ENCODE data around the gene NTM.

NTM gene

DNA sequence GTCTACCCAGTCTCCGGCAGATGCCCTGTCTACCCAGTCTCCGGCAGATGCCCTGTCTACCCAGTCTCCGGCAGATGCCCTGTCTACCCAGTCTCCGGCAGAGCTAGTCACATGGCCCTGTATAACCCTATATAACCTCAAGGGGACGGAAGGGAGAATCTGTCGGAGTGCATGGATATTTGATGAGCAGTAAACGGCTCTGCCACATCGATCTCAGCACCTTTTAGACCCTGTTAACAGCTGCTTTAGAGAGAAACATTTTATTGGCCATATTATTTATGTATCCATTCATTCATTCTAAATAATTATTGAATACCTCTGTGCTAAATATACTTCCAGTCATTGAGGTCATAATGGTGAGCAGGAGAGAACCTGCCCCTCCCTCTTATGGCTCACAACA lies 228.9 kb downstream of the NTM start:
- DNase-seq (ENCODE audit: low read depth, low spot score): no peak

DNA sequence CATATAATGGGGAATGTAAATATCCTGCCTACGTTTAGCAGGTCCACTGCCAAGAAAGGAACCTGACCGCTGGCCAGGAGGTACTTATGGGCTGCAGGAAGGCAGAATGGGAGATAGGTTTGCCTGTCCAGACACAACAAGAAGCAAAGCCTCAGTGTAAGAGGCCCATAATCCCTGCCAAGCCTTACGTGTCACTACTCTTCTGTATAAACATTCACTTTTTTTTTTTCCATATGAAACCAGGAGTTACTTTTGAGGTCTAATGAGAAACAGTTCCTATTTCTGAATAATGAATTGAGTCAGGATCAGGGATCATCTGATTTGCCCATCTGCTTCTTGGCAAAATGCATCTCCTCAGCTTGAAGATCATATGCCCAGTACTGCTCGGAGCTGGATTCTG lies 230.2 kb downstream of the NTM start:
- no peak for DNase-seq (ENCODE audit: low read depth, low spot score)

DNA sequence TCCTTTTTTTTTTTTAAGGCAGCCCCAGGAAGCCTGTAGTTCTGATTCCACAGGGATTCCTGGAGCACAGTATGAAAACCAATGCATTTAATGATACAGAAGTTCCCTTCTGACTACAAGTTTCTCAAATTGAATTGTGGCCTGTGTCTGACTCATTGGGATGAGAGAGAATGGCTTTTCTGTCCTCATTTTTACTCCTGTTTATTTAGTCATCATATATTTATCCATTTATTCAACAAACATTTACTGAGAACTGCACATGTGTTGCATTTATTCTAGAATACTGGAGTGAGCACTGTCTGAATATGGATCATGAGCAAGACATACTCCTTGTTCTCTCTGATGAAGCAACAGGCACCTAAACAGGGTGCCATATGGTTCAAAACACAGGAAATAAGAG lies 231.2 kb downstream of the NTM start:
- DNase-seq (ENCODE audit: low read depth, low spot score): no peak

DNA sequence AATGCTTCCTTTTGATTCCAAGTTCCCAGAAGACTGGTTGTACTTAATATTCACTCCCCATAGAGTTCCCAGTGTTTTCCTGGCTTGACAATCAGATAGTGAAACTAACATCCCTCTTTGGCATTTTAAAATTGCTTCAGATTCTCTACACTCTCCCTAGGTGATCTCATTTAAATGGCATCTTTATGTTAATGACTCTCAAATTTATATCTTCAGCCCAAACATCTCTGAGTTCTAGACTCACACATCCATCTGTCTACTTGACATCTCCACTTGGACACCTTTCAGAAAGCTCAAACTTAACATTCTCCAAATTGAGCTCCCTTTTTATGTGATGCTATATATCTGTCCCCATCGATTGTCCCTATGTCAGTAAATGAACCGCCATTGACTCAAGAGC lies 232.0 kb downstream of the NTM start:
- no peak for DNase-seq (ENCODE audit: low read depth, low spot score)

DNA sequence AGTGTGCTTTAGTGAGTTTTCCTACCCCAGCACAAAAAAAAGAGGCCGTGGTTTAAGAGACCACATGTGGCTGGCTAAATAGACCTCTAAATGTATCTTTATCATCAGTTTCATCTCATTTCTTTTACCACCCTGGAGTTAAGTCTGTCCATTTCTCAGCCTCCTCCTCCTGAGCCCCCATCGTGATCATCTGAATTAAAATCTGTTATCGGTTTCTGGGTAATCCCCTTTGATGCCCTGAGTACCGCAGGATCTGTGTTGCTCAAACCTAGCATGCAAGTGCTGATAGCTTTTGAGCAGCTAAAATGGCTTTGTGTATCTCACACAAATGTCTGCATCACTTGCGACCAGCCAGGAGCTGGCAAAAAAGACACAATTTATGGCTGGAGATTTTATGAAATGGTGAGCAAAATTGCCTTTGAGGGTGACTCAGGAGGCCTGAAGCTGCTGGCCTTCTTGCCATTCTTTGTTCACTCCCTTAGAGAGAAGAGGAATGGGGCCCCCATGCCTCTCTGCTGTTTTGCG lies 236.5 kb downstream of the NTM start:
- no peak for DNase-seq (ENCODE audit: low read depth, low spot score)

DNA sequence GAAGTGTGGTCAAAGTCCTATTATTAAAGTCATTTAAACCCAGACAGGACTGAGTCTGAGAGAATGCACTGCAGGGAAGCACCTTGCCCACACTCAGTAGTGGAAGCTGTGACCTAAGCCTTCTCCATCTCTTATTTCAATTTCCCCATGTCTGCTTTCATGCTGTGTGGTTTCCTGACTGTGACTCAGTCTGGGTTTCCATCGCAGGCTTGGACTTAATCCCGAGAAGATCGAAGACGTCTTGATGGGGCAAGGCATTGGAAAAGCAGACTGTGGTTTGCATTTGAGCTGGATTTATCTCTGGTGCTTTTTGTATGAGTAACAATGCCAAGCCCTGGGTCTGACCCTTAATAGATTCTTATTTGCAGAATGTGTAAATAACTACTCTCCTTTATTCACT lies 238.9 kb downstream of the NTM start:
- no peak for DNase-seq (ENCODE audit: low read depth, low spot score)

DNA sequence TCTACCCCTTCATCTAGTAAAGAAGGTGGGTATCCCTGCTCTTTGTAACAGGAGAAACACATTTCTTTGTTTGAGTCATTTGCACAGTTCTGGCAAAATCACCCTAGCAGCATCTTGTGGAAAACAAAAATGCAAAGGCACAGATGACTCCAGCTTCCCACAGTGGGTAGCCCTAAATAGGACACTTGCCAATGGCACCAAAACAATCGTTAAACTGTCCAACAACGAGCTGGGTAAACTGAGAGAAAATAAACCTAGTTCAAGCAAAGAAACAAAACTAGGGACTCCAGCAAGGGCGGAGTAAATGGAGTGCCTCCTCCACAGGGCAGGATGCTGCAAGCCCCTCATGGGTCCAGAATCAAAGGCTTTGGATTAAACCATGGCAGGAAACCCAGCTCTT lies 239.5 kb downstream of the NTM start:
- no peak for DNase-seq (ENCODE audit: low read depth, low spot score)

DNA sequence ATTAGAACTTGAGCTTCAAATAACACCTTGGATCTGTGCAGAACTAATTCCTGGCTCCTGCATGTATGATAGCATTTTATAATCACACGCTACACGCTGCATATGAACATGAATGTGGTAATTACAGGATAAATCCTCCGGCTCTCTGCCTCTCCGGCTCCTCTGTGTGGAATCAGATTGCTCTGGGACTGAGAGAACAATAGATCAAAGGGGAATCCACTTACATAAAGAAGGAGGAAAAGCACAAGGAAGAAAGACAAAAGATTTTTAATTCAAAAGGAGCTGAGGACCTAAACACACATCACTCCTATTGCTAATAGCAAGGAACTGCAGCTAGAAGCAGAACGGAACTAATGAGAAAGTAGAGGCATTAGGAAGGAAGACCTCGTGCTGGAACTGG lies 240.9 kb downstream of the NTM start:
- DNase-seq (ENCODE audit: low read depth, low spot score): no peak

DNA sequence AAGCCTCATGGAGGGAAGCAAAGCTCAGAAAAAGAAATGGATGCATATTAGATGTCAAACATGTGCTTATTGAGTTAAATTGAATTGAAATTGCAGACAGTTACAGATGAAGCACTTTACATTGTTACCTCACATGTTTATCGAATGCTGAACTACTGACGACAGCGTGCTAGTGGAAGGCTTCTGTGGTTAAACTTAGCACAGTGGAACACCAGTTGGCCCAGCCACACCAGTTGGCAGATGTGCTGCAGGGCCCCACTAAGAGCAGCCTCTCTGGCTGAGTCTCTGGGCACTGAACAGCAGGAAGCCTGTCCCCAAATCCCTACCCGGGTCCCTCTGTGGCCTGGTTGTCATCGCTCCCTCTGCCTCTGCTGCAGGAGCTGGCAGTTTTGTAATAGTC lies 242.1 kb downstream of the NTM start:
- no peak for DNase-seq (ENCODE audit: low read depth, low spot score)

DNA sequence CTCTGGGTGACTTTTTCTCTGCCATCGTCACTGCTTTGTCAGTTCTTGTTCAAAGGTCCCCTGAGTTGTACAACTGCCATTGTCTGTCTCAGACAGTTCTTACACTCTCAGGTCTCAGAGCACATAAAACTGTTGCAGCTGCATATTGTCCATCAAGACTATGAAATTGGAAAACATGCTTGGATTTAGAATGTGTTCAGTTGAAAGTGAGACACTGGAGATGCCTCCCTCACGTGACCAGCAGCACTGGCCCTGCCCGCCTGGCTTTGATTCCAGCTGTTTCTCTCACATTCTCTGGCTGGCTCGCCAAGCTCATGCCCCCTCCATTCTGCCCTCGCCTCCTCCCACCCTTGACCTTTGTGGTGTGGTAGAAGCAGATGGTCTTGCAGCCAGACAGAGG lies 244.2 kb downstream of the NTM start:
- DNase-seq (ENCODE audit: low read depth, low spot score): no peak

DNA sequence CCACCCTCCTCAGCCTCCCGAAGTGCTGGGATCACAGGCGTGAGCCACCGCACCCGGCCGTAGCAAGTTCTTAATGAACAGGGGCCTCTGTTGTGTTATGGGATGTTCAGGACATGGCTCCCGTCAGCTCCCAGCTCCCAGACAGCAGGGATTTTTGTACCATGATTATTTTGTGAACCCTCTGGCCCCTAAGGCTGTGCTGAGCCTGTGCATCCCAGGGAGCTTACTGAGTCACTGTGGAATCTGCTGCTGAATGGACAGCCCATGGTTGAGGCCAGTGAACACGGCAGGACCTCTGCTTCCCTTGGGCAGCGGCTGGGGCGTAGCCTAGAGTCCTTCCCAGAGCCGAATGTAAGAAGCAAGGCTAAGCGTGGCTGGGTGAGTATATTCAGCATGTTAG lies 245.2 kb downstream of the NTM start:
- no peak for DNase-seq (ENCODE audit: low read depth, low spot score)

DNA sequence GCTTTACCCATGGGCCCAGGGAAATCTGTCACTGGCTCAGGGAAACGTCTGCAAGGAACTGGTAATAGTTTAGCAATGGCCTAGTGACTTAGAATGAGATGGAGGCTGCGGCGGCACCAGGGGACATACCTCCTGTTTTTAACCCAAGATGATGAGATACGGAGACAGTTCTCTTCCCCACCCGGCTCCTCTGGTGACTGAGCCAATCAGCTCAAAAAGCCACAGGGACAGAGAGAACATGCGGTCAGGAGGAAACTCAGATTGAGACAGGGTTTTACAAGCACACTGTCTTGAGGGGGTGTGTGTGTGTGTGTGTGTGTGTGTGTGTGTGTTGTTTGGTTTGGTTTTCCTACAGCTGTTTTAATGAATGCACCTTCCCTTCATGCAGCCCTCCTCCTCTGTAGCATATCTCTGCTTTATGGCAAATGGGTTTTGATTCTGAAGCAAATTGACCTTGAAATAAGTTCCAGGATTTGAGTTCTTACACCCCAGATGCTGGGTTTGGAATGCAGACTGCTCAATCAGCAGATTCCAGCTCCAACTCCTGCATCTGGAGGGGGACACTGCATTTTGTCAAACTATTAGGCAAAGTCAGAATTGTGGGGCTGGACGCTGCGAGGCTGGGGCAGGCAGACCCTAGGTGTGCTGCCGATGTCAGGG lies 246.2 kb downstream of the NTM start:
- no peak for DNase-seq (ENCODE audit: low read depth, low spot score)

DNA sequence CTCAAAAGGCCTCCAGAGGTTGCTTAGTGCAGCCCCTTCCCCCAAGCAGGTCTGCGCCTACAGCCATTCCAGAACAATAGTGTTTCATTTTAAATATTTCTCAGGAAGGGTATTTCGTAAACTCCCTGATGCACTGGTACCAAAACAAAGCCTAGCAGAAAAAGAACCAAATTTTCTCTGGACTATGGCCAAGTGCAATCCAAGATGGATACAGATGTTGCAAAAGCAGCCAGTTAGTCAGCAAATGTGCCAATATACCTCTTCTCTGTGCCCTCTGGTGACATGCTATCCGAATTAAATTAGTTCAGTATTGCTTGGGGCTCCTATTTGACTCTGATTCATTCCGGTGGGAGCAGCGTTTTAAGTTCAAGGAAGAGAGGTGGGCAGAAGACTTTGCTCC lies 247.8 kb downstream of the NTM start:
- DNase-seq (ENCODE audit: low read depth, low spot score): no peak

DNA sequence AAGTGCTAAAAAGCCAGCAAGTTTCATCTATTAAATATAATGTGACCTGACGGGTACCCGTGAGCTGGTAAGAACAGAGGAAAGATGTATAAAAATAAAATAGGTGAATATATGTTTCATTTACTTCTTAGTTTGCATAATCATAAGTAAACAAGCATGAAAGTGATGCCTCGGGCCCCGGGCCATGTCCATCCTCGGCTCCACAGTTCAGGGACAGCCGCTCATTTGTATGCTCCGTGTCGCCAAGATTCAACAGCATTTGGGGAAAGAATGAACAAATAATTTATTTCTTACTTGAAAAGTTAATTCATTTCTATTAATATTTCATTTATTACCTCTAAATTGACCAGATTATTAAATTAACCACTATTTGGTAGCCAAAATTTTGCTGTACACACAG lies 251.8 kb downstream of the NTM start:
- DNase-seq (ENCODE audit: low read depth, low spot score): no peak

DNA sequence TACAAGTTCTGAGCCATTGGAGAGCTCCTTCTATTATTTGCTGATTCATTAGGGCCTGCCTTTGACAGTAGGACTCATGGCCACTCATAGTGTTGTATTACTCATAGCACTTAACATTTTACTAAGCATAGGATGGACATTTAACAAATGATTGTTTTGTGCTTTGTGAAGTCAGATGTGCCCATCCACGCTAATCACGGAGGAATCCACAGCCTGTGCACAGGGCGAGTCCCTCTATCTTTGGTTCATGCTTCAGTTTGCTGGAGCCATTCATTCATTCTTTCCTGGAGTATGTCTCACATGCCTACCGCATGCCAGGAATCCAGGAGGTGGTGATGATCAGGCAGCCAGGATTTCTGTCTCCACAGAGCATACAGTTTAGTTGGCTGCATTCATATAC lies 254.1 kb downstream of the NTM start:
- no peak for DNase-seq (ENCODE audit: low read depth, low spot score)

DNA sequence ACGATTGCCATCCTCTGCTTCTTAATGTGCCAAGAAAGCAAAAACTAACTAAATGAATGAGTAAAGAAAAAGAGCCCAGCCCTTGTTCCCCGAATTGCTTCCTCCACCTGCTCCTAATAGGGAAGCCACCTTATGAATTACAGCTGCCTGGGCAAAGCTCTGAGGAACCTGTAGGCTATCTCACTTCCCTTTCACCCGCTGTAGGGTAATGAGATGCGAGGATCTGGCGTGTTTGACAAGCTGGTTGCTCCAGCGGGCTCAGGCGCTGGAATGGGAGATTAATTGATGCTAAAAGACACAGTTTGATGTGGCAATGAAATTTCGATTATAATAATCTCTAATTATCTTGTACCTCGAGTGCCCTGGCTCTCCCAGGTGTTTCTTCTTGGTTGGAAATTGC lies 256.4 kb downstream of the NTM start:
- no peak for DNase-seq (ENCODE audit: low read depth, low spot score)

DNA sequence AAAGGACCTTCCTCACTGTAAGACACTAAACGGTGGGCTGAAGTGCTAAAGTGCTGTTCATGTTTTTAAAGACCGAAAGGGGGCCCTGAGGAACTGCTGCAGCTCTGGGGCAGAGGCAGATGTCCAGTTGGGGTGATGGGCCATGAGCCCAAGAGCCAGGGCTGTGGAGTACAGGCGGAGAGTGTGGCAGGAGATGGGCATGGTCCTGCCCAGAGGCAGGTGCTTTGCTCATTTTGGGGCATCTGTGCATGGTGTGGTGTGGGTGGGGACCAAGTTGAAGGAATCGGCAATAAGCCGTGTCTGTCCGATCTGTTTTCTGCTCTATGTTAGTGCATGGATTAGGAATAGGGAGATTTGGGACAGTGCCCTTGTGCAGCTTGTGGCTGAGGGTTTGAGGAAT lies 258.3 kb downstream of the NTM start:
- no peak for DNase-seq (ENCODE audit: low read depth, low spot score)

DNA sequence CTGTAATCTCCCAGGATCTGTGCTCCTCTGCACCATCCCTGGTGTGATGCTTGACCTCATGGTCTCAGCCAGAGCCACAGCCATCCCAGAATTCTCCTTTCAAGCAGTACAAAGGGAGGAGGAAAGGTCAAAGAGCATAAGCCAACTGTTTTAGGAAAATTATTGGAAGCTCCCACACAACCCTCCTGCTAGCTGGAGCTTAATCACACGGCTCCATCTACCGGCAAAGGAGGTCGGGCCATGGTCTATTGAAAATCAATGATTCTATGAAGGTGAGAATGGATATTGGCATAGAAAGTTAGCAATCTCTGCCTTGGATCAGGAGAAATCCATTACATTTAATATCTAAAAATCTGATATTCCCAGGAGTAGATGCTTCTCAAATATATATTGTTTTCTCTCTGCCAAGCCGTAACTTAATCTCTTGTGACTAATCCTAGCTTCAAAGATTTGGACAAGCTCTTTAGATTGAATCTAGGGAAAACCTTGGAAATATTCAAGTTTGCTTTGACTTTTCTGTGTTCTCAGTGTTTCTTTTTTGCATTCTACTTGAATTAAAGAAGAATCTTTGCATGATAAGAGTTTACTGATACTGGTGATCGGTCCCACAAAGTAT lies 259.6 kb downstream of the NTM start:
- DNase-seq (ENCODE audit: low read depth, low spot score): no peak

DNA sequence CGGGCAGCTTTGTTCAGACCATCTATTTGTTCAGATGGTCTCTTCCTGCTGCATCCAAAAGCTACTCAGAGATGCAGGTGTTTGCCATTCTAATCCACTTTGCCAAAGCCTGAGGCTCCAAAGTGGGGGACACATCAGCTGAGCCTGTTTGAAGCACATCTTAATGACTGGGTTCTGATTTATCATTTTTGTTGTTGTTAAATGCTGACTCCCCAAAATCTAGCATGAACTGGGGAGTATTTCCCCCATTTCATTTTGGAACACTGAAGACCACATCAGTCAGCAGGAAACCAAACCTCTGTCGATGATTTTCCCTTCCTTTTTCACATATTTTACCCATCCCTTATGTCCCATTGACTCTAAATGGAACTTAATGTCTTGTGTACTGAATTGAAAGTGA lies 262.6 kb downstream of the NTM start:
- no peak for DNase-seq (ENCODE audit: low read depth, low spot score)

DNA sequence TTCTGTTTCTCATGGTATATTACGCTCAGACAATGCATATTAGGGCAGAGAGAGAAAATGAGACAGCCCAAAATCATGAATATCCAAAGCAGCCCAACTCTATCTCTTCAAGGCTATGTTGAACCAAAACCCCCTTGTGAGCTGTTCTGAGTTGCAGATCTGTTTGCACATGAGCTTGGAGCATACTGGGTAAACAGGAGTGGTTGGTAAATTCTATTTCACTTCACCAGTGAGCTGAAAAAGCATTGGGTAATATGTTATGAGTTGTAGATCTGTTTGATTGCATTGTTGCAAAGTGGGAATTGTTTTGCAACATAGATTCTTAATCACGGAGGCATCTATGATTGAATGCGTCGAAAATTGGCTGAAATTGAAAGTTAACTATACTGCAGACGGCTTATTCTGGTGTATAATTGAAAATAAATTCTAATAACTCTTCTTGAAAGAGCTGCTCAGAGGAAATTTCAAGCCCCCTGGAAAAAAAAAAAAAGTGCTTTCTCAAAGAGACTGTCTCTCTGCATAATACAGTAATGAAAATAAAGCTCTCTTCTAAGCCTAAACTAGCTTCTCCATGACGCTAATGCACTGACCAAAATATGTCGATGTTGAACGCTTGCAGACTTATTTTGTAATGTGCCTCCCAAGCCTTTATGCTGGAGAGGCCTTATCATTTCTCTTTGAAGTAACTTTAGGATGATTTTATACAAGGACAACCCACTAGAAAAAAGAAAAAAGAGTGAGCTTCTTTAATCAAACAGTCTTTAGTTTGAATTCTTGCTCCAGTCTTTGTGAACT lies 263.7 kb downstream of the NTM start:
- DNase-seq (ENCODE audit: low read depth, low spot score): no peak

DNA sequence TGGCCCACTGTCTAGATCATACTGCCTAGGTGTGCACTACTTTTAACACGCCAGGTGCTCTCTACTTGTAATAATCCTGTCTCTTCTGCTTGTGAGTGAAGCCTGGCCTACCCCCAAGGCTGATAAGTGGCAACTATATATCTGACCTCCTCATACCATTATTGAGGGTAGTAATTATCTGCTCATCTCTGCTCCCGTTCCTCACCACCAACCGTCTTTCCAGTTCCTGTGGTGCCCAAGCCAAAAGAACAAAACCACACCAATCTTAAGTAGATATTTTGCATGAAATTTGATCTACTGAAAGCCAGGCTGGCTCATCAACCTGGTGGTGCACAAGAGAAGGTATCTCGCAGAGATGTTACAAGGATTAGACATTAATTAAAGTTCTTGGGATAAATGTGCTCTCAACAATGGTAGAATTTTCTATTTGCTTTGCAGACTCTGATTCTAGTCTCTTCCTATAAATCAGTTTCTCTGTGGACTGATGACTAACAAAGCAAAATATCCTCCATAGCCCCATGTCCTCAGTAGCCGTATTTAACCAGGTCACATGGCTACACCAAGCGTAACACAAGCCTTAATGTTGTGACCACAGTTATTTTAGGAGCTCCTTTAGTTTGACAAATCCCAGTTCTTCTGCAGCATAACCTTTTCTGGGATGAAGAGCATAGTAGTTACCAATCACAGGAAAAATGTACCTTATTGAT lies 267.2 kb downstream of the NTM start:
- no peak for DNase-seq (ENCODE audit: low read depth, low spot score)

DNA sequence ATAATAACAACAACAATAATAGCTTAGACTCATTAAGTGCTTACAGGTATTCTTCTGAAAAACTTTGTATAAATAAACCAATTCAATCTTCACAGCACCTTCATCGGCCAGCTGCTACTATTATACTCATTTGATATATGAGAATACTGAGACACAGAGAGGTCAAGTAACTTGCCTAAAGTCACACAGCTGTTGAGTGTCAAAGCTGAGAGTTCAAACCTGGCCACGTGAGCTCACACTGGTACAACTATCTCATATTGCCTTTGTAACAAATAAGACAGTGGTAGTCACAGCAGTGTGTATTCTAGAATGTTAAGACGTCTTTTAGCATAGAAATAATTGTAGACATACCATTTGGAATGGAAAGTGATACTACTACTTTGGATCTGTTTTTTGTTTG lies 268.5 kb downstream of the NTM start:
- no peak for DNase-seq (ENCODE audit: low read depth, low spot score)

All from iPS DF 19.7 (cell line).